NCI-H187 (cell line): ENCODE data around the gene AGL.
"Not testable (repeated sequence)": the region's sequence is repeated elsewhere in the genome, so short reads cannot be mapped to it uniquely, and the experiment has no call there.

Experiments
- DNase-seq, 2 experiments: peaks; one replicate each; lab custom pipeline; 2025; lab: John Stamatoyannopoulos, UW

The AGL gene

DNA sequence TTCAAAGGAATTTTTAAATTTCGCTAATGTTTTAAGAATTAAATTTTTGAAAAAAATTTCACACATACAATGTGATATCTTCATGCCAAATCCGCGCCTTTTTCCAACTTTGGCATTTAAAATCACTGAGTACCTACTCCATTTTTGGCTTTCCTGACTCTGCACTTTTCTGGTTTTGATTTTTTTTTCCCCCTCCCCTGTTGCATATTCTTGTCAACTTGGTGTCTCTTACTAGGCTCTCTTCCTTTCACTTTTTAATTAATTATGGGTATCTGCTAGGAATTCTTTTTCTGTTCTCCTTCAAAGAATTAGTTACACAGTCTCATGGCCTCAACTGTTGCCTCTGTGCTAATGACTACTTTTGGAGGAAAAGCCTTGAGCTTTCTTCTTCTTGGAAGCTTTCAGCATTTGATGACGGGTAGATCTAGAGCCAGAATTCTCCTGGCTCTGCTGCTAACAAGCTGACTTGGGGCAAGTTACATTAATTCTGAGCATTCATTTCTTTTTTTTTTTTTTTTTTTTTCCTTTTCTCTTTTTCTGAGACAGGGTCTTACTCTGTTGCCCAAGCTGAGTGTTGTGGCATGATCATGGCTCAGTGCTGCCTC, 1.8 kb downstream of the AGL start:
- no peak for DNase-seq

DNA sequence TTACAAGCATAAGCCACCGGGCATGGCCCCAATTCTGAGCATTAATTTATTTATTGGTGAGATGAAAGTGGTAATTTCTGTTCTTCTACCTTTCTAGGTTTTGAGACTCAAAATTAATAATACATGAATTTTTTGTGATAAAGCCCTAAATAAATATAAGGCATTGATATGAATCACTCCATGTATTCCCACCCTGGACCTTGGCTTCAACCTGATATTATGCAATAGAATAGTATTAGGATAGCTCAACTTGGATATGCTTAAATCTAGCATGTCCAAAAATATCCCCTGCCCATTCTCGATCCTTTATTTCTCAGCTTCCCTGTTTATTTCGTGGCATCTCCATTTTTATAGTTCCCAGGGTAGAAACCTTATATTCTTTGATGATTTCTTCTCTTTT, 2.5 kb downstream of the AGL start:
- no peak for DNase-seq

- no peak for DNase-seq
These were observed 5.8 kb downstream of the AGL start for GRCh38 chr1:99855914-99856450.

GRCh38 chr1:99857041-99857440, 6.9 kb downstream of the AGL start:
- DNase-seq, result not testable (repeated sequence)

DNA sequence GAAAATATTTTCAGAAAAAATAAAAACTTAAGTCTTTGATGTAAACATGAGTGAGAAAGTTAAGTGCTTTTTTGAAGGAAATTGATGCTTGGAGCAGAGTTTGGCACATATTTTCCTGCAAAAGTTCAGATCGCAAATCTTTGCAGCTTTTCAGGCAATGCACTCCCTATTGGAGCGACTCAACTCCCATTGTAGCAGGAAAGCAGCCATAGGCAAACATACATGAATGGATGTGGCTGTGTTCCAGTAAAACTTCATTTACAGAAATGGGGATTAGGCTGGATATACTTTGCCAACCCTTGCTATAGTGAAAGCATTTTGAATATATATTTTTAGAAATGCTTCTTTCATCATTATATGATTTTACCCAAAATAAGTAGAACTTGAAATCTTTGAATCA, 8.1 kb downstream of the AGL start:
- DNase-seq, result no peak

DNA sequence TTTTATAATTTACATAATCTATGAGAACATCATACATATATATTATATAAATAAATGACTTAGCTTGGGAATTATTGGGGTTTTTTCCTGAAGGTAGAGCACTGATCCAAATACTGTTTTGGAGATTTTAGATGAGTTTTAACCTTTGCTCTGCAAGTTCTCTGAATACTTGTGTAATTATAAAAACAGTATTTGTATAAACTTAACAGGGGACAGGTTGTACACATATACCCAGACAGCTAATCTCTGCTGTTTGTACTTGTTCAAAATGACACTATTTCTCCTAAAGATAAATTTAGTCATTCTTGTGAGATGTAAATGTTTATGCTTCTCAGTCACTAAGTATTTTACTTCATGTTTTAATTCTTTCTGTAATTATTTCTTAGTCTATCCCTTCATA, 8.7 kb downstream of the AGL start:
- no peak for DNase-seq

DNA sequence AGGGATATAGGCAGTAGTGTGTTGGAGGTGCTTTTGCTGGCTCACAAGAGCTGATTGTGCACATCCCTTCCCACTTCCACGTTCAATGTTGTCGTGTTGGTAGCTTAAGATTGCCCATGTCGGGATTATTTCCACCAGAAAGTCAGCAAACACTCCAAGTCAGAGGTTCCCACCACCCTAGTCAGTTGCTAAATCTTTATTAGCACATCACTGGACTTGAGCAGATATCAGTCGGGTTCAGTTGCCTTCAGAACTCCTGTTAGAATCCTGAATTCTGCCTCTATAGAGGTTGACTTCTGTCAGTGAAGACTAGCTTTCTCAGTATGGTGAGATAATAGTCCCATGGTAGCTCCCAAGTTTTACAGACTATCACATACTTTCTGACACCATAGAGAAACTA, 10.5 kb downstream of the AGL start:
- no peak for DNase-seq

GRCh38 chr1:99867682-99868081, 17.5 kb downstream of the AGL start:
- no peak for DNase-seq

GRCh38 chr1:99869304-99869703, 19.1 kb downstream of the AGL start:
- no peak for DNase-seq

- DNase-seq, result no peak
These were observed 19.6 kb downstream of the AGL start for GRCh38 chr1:99869723-99870122.

DNA sequence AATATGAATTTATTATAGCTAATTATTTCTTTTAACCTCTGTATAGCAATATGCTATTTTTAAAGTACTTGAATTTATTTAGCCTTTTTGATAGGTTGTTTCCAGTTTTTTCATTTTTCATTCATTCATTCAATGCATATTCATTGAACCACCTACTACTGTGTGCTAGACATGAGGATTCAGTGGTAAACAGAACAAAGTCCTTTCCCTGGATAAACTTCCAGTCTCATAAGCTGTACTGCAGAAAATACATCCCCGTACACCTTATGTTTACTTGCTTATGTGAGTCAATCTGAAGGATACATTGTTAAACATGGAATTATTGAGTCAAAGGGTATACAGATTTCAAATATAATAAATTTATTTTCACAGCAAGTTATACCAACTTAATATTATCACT, 21.9 kb downstream of the AGL start:
- no peak for DNase-seq

GRCh38 chr1:99877568-99877967, 27.4 kb downstream of the AGL start:
- DNase-seq, result no peak

GRCh38 chr1:99886179-99886578, 36.0 kb downstream of the AGL start:
- no peak for DNase-seq

DNA sequence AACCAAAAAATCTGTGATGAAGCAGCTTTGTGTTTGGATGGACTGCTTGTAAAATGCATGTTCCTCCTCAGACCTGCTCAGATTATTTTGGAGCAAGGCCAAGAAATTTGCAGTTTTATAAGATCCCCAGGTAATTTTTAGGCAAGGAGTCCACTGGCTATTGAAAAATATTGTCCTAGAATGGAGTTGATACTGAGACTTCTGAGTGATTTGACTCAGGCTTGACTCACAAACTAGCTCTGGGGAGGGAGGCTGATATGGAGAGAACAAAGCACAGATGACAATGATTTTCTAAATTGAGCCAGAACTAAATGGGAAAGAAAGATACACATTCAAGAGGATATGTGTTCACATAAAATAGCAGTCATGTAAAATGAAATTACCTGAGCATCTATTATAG, 36.7 kb downstream of the AGL start:
- no peak for DNase-seq

- no peak for DNase-seq
These were observed 37.7 kb downstream of the AGL start for GRCh38 chr1:99887890-99888289.

DNA sequence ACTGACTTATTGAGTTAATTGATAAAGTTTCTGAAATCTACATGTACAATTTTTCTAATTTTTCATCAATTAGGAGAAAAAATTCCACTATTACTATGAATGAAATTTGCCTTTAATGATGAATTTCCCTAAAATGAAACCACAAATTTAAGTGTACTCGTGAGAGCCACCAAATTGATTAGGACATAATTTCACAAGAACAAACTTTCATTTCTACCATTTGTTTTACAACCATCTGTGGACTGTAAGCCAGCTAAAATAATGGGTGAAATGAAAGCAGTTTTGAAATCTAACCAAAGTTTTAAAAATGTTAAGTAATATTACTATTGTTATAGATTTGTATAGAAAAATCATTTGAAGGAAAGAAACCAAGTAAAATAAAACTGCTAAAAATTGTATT, 41.8 kb downstream of the AGL start:
- no peak for DNase-seq

GRCh38 chr1:99903278-99903677, 53.1 kb downstream of the AGL start:
- not testable (repeated sequence) for DNase-seq

- DNase-seq, result no peak
These were observed 56.4 kb downstream of the AGL start for GRCh38 chr1:99906535-99906934.

- no peak for DNase-seq
These were observed 67.1 kb downstream of the AGL start for GRCh38 chr1:99917214-99917613.

GRCh38 chr1:99919220-99919619, 69.1 kb downstream of the AGL start:
- DNase-seq, result no peak

GRCh38 chr1:99934801-99935200, 84.6 kb downstream of the AGL start:
- no peak for DNase-seq

- DNase-seq, result no peak
These were observed 85.4 kb downstream of the AGL start for GRCh38 chr1:99935534-99935933.

DNA sequence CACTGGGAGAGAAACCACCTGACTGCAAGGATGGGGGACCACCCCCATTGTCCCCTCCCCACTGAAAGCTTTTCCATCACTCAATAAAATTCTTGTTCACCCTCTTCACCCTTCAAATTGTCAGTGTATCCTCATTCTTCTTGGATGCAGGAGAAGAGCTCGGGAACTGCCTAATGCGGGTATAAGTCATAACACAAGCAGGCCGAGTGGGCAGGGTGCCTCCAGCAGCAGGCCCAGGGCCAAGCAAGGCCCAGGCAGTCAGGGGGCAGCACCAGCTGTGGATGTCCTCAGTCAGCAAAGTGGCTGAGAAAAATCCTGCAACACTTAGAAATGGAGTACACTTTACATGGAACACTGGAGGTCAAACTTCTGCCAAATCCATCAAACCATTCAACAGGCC, 85.9 kb downstream of the AGL start:
- DNase-seq, result no peak

- no peak for DNase-seq
These were observed 92.6 kb downstream of the AGL start for GRCh38 chr1:99942723-99943122.
